Dendritic cell treated with granulocyte-macrophage colony-stimulating factor and Interleukin-4, amounts not matched to agents 40 ng/mL and 50 ng/mL, for 4 days (primary cell): ENCODE measurements around the gene TMEM51.

Source experiments
- H3K27ac Mint-ChIP-seq: one replicate; pipeline ENCODE4 v1.8.0; 2022; ENCODE audit warnings: mild to moderate bottlenecking, mixed read lengths
- H3K27me3 Mint-ChIP-seq: one replicate; pipeline ENCODE4 v1.8.0; 2022; ENCODE audit warnings: mild to moderate bottlenecking, mixed read lengths
- H3K36me3 Mint-ChIP-seq: one replicate; pipeline ENCODE4 v1.8.0; 2022; ENCODE audit warnings: low read depth, mixed read lengths
- H3K4me1 Mint-ChIP-seq: one replicate; pipeline ENCODE4 v1.8.0; 2022; ENCODE audit warnings: low read depth, mixed read lengths
- H3K4me3 Mint-ChIP-seq: one replicate; pipeline ENCODE4 v1.8.0; 2022; ENCODE audit warnings: mild to moderate bottlenecking, moderate library complexity, mixed read lengths
- H3K9me3 Mint-ChIP-seq: one replicate; pipeline ENCODE4 v1.8.0; 2022; ENCODE audit warnings: mixed read lengths
- intact Hi-C: fragments of 100-400 bp; cut with micrococcal nuclease; formaldehyde crosslinking; loops from one replicate; pipeline ENCODE4 v1.15.0; 2022

TMEM51 gene

DNA sequence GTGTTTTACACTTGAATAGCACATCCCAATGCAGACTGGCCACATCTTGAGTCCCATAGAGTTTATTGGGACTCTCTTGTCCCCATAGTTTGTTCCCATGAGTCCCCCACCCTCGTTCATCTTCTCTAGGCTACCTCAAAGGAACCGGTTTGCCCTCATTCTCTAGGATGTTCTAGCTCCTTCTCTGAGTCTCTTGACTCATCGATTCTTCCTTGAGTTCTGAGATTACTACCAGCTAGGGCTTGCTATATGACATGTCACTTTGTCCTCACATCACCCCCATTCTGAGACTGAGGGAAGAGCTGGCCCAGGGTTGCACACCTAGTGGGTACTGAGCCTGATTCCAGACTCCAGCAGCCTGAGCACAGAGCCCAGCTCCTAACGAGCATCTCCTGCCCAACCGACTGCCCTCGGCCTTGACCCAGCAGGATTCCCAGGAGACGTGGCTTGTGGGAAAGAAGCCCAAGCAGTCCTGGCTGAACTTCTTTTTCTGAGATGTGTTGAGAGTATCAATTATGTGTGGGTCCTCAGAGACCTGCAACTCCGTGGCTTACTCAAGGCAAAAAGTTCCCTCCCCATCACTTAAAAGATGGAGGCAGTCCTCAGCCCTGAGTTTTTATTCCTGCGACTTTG lies 42.0 kb downstream of the TMEM51 start:
- Mint-ChIP-seq H3K27me3 (no peaks in the 10 kb centered on the region), H3K9me3 (no peaks in the 10 kb centered on the region), H3K27ac (no peak overlapping the region), H3K4me1 (peaks cover 60% of the 10 kb centered on the region), H3K4me3 (no peak overlapping the region), H3K36me3 (peaks cover 72% of the 10 kb centered on the region)
- intact Hi-C loops, result no loop called here

DNA sequence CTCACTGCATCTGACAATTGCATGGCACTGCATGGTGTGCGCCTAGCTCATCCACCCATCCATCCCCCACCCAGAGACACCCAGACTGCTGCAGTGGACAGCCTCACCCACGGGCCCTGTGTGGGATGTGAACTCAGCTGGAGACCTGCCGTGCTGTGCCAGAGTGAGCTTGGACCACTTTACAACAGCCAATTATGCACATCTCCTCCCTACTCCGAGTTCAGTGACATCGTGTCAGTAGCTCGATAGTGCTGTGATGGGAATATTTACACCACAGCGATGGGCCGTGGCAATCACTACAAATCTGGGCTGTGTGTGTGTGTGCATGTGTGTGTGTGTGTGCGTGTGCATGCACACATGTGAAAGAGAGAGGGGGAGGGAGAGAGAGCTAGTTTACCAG lies 42.5 kb downstream of the TMEM51 start:
- H3K9me3 Mint-ChIP-seq, result no peaks in the 10 kb centered on the region
- no peaks in the 10 kb centered on the region for H3K27me3 Mint-ChIP-seq
- H3K4me3 Mint-ChIP-seq, result no peak overlapping the region
- H3K27ac Mint-ChIP-seq, result no peak overlapping the region
- intact Hi-C loops, result no loop called here
- peaks cover 60% of the 10 kb centered on the region for H3K4me1 Mint-ChIP-seq
- peaks cover 72% of the 10 kb centered on the region for H3K36me3 Mint-ChIP-seq

DNA sequence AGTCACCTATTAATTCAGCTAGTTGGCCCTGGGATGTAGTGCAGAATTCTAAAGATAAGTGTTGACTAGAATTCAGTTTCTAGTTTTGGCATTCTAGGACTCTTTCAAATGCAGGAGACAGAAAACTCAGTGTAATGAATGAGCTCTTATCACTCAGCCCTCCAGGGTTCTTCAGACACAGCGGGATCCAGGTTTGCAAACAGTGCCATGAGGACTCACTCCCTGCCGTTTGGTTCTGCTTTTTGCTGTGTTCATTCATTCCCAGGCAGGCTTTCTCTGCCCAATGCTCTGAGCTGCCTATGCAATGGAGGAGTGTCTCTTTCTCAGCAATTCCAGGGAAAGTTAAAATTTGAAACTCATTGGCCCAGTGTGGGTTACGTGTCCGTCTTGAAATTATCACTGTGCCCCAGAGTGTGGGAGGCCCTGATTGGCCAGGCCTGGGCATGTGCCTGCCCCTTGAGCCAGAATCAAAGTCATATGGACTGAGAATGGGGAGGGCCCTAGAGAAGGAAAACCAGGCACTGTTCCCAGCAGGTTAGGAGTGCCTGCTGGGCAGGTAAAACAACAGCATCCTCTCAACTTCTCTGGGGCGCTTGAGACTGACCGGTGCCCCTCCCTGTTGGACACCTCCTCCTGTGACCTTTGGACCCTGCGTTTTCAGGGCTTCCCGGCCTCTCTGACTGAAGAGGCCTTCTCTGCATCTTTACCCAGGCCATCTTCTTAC lies 43.4 kb downstream of the TMEM51 start:
- intact Hi-C loops, result no loop called here
- no peak overlapping the region for H3K27ac Mint-ChIP-seq

DNA sequence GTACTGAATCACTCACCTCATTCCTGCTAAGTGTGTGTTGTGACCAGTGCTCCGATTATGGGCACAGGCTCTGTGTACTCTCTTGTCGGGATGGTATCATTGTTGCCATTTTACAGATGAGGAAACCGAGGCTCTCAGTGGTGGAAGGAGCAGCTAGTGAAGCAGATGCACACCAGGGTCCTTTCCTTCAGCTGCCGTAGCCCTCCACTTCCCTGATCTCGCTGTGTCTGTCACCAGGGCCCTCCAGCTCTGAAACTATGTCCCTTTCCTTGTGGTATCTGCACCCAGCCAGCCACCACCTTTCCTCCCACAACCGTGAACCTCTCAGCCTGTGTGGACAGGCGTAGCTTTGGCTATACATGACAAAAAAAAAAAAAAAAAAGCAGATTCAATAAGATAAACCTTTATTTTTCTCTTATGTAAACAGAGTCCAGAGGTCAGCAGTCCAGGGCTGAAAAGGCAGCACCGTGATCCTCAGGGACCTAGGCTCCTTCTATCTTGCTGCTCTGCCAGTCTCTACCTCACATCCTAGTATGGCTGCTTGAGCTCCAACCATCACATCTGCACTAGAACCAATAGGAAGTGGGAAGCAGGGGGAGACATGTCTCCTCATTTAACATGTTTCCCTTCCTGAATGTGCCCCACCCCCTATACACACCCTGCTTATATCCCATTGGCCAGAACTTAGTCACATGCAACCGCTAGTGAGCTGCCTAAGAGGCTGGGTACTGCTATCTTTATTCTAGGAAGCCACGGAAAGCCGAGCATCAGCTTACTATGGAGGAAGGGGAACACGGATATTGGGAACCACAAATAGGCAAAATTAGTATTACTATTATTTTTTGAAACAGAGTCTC lies 44.3 kb downstream of the TMEM51 start:
- Mint-ChIP-seq H3K27me3 (no peaks in the 10 kb centered on the region), H3K36me3 (peaks cover 84% of the 10 kb centered on the region), H3K27ac (no peak overlapping the region), H3K4me1 (peaks cover 53% of the 10 kb centered on the region), H3K9me3 (no peaks in the 10 kb centered on the region), H3K4me3 (no peak overlapping the region)
- intact Hi-C loops, result no loop called here

More for the DNA sequence above, 43.4 kb downstream of the TMEM51 start:
- H3K27me3 Mint-ChIP-seq, result no peaks in the 10 kb centered on the region
- H3K9me3 Mint-ChIP-seq, result no peaks in the 10 kb centered on the region
- peaks cover 51% of the 10 kb centered on the region for H3K4me1 Mint-ChIP-seq
- no peak overlapping the region for H3K4me3 Mint-ChIP-seq
- H3K36me3 Mint-ChIP-seq, result peaks cover 79% of the 10 kb centered on the region

DNA sequence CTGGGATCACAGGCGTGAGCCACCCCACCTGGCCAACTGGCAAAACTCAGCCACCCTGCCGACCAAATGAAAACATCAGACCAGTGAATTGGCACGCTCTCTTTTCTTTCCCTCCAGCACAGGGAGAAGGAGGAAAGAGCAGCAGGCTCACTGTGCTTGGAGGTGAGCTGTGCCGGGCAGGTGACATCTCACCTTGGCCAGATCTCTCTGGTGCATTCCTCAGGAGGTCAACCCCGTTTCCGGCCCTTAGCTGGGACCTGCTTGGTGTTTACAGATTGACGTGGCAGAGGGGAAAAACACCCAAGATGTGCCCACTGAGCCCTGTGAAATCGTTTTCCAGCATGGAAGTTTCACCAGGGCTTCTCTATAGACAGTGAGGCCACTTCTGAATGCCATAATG lies 45.1 kb downstream of the TMEM51 start:
- Mint-ChIP-seq H3K4me1 (peaks cover 57% of the 10 kb centered on the region), H3K36me3 (peaks cover 84% of the 10 kb centered on the region), H3K27ac (no peak overlapping the region), H3K4me3 (no peak overlapping the region), H3K9me3 (no peaks in the 10 kb centered on the region), H3K27me3 (no peaks in the 10 kb centered on the region)
- intact Hi-C loops, result no loop called here

DNA sequence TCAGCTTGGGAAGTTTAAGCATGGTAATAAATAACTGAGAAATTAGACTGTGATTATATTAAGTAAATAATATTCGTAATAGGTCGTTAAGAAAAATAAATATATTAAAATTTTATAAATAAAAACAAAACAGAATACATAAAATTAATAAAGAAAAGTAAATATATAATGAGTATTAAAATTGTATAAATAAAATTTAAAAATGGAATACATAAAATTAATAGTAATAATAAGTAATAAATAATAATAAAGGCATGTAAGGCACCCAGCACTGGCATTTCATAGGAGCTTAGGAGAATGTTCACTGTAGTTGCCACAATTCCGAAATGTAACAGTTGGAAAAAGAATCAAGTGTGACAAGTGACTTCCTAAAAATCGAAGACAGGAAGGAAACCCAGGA lies 47.7 kb downstream of the TMEM51 start:
- Mint-ChIP-seq H3K4me1 (peaks cover 65% of the 10 kb centered on the region), H3K27ac (peak overlapping the region; percentile 70), H3K9me3 (no peaks in the 10 kb centered on the region), H3K36me3 (peaks cover 82% of the 10 kb centered on the region), H3K27me3 (no peaks in the 10 kb centered on the region), H3K4me3 (no peak overlapping the region)
- intact Hi-C loops, result no loop called here

DNA sequence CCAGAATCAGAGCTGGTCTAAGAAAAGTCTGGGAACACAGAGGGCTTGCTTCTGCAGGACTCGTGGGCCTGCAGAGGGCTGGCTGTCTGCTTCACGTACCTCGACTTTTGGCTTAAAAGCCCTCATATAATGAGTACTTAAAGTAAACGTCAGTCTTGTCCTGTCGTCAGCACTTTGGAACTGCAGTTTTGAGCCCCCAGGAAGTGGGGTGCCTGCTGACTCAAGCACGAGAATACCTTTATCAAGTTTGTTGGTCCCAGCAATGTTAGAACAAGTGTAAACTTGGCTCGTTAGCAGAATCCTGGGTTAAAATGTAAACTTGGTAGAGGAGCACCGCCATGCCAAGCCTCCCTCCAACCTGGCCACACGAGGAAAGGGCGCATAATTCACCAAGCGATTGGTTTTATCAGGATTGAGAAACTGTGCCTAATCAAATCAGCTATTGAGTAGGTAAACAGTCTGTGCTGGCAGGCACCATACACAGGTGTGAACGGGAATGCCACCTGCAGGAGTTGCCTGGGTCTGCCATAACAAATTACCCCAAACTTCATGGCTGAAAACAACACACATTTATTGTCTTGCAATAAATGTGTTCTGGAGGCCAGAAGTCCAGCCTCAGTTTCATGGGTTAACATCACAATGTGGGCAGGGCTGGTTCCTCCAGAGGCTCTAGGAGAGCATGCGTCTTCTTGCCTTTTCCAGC lies 48.5 kb downstream of the TMEM51 start:
- no peaks in the 10 kb centered on the region for H3K9me3 Mint-ChIP-seq
- peaks cover 83% of the 10 kb centered on the region for H3K36me3 Mint-ChIP-seq
- no peaks in the 10 kb centered on the region for H3K27me3 Mint-ChIP-seq
- no peak overlapping the region for H3K4me3 Mint-ChIP-seq
- peaks cover 66% of the 10 kb centered on the region for H3K4me1 Mint-ChIP-seq
- H3K27ac Mint-ChIP-seq, result no peak overlapping the region
- intact Hi-C loops, result no loop called here

DNA sequence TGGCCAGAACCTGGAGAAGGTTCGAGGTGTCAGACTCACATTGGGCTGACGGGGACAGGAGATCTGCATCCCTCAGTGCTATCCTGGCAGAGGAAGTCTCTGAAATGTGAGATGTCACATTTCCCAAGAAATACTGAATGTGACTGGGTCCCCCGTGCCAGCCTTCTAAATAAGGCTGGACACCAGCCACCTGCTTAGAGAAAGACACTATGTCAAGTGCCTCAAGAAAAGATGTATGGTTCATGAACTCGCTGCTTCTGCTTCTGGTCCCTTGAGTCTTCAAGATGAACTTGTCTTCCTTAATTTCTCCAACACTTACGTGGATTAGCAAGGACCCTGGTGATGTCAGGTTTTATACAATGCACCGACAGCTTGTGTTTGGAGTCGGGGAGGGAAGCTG lies 51.4 kb downstream of the TMEM51 start:
- Mint-ChIP-seq H3K27ac (peak overlapping the region; percentile 17), H3K36me3 (peaks cover 85% of the 10 kb centered on the region), H3K9me3 (no peaks in the 10 kb centered on the region), H3K27me3 (no peaks in the 10 kb centered on the region), H3K4me1 (peaks cover 75% of the 10 kb centered on the region), H3K4me3 (no peak overlapping the region)
- intact Hi-C loops, result no loop called here

DNA sequence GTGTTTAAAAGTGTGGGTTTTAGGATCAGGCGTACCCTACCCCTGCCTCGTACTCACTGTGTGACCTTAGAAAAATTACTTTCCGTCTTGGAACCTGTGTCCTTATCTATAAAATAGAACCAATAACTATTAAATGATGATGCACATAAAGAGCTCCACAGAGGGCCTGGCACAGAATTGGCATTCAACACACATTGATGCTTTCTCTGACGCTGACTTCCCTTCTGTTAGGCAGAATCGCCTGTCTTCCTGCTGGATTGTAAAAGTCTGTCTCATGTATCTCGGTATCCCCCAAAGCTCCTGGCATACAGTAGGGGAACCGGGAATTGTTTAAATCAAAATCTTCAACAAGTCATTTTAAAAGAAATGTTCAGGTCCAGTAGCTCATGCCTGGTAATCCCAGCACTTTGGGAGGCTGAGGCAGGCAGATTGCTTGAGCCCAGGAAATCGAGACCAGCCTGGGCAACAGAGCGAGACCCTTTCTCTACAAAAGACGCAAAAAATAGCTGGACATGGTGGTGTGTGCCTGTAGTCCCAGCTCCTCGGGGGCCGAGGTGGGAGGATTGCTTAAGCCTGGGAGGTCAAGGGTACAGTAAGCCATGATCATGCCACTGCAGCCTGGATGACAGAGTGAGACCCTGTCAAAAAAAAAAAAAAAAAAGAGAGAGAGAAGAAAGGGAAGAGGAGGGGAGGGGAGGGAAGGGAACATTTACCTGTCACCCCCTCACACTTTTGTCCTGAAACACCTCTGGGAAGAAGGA lies 52.2 kb downstream of the TMEM51 start:
- Mint-ChIP-seq H3K4me1 (peaks cover 72% of the 10 kb centered on the region), H3K36me3 (peaks cover 92% of the 10 kb centered on the region), H3K4me3 (no peak overlapping the region), H3K27me3 (no peaks in the 10 kb centered on the region), H3K9me3 (no peaks in the 10 kb centered on the region), H3K27ac (no peak overlapping the region)
- intact Hi-C loops, result no loop called here

DNA sequence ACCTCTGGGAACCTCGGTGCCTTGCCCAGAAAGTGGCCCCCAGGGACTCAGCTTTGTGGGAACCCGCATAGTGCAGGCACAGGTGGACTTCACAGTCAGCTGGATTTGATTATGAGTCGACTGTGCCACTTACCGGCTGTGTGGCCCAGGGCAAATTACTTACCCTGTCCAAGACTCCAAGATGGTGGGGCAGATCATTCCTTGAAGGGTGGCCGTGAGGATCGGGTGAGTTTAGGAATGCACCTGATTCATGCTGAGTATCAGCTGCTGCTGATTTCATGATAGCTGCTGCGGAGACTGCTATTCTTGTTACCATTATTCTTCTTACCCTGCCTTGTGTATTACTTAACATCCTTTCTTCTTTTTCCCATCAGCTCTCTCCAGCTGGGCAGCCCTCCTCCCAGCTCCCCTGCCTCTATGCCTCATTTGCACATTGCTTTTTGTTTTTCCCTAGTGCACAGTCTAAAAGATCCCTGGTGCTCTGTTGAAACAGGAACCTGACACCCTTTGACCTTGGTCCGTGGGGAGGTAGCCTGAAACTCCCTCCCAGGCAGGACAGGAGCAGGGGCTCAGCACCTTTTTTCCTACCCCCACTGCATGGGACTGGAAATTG lies 53.0 kb downstream of the TMEM51 start:
- intact Hi-C loops, result no loop called here

DNA sequence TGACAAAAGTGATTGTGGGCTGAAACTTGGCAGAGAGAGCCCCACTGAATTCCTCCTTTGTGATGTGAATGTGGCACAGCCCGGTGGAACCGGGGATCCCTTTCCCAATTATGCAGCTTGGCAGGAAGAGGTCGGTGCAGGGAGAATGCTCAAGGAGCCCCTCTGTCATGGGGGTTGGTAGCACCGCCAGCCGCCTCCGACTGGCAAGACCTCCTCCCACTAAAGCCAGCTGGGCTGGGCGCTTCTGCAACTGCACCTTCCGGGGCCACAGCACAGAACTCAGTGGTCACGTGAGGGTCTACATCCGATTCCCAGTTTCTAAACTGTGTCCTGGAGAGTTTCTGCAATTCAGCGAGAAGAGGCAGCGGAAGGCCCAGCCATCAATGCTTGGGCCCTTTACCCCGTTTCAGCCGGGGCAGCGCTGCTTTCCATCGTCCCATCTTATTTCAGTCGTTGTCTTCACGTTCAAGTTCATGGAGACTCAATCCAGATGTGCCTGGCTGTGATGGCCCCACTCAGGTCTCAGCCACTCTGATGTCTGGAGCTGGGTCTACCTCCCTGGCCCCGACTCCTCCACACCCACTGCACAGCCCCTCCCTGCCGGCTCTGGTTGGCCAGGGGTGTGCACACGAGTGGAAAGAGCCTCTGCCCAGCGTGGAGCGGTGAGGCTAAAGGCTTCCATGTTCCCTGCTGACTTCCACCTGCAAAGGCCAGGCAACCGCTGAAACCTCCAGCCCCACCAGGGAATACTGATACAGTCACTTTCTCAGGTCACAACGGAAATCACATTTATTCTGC lies 53.7 kb downstream of the TMEM51 start:
- Mint-ChIP-seq H3K36me3 (peaks cover 93% of the 10 kb centered on the region), H3K27me3 (no peaks in the 10 kb centered on the region), H3K9me3 (no peaks in the 10 kb centered on the region), H3K27ac (peak overlapping the region; percentile 2), H3K4me1 (peaks cover 77% of the 10 kb centered on the region), H3K4me3 (no peak overlapping the region)
- intact Hi-C loops, result no loop called here

More for the DNA sequence above, 53.0 kb downstream of the TMEM51 start:
- Mint-ChIP-seq H3K4me3 (no peak overlapping the region), H3K4me1 (peaks cover 73% of the 10 kb centered on the region), H3K36me3 (peaks cover 97% of the 10 kb centered on the region), H3K9me3 (no peaks in the 10 kb centered on the region), H3K27me3 (no peaks in the 10 kb centered on the region), H3K27ac (peak overlapping the region; percentile 2)

DNA sequence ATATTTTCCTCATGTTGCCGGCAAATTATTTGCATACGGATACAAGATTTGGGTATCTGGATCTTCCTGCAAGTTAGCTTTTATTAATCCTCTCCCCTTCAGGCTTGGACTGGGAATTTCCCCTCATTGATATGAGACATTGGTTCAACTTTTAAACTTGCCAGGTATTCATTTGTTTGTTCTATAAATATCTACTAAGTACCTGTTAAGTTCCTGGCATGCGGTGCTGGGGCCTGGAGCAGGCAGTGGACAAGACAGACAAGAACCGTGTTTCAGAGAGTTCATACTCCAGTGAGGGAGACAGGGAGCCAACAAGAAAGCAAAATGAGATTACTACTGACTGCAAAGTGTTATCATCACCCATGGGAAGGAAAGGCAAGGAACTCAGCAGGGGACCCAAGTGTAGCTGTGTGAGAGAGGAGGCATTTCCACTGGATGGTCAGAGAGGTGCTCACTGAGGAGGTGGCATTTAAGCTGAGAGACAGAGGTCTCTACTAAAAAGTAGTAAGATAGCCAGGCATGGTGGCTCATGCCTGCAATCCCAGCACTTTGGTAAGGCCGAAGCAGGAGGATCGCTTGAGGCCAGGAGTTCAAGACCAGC lies 54.4 kb downstream of the TMEM51 start:
- Mint-ChIP-seq H3K4me3 (no peak overlapping the region), H3K9me3 (no peaks in the 10 kb centered on the region), H3K36me3 (peaks cover 93% of the 10 kb centered on the region), H3K27me3 (no peaks in the 10 kb centered on the region), H3K4me1 (peaks cover 77% of the 10 kb centered on the region), H3K27ac (no peak overlapping the region)
- intact Hi-C loops, result no loop called here
